Measurements from ENCODE around the gene PITX1. TPM values are rescaled to one million over a fixed set of nuclear protein-coding genes. Genes with fewer than 3 reads are reported as not detected.

PITX1 gene
- total and polyA plus RNA-seq, 2 donors (not counting 3 experiments of a cell fraction or from before 2014, with no cell fraction given) = 0.48 to 6.0 TPM

- Histone ChIP-seq H3K4me1 (ENCODE audit: control insufficient read depth, extremely low read depth, insufficient read depth, low read length) (peaks cover 5% of the 10 kb centered on the region), H3K9me3 (replicated peaks; ENCODE audit: control insufficient read depth, insufficient read depth, low read length) (no peaks in the 10 kb centered on the region), H3K4me3 (replicated peaks in 1 of 3; ENCODE audit: insufficient read depth in 1 of 3, low read depth in 1 of 3, low read length in 3 of 3) (no peak overlapping the region), H3K36me3 (ENCODE audit: control insufficient read depth in 2 of 2, extremely low read depth in 1 of 2, insufficient read depth in 2 of 2, low read length in 2 of 2) (no peaks in the 10 kb centered on the region), H3K9me1 (replicated peaks; ENCODE audit: control insufficient read depth, extremely low read depth, insufficient read depth, low read length) (no peaks in the 10 kb centered on the region), H3K9ac (replicated peaks; ENCODE audit: extremely low read depth, insufficient read depth, low read length) (no peak overlapping the region), H3K27ac (ENCODE audit: insufficient read depth, low read depth, low read length) (no peak overlapping the region), H3K4me2 (ENCODE audit: insufficient read depth, low read length) (peak overlapping the region; percentile 20), H3K79me2 (ENCODE audit: control insufficient read depth, insufficient read depth, low read length) (no peaks in the 10 kb centered on the region), H2AFZ (ENCODE audit: low read depth, low read length) (no peak overlapping the region), H4K20me1 (replicated peaks; ENCODE audit: control insufficient read depth, extremely low read depth, insufficient read depth, low read length) (no peaks in the 10 kb centered on the region), H3K27me3 (ENCODE audit: control insufficient read depth in 2 of 2, insufficient read depth in 2 of 2, low read length in 2 of 2) (peaks cover 81 to 95% of the 10 kb centered on the region in 2 experiments)
- POLR2A ChIA-PET = no interaction called here
- TF ChIP-seq CTCF (IDR thresholded peaks at IDR 0.05; ENCODE audit: extremely low read depth in 1 of 2, insufficient read depth in 1 of 2, low read depth in 1 of 2, low read length in 2 of 2) = no peak
- TF ChIP-seq JUN (IDR thresholded peaks at IDR 0.05; ENCODE audit: borderline replicate concordance, insufficient read depth, insufficient read length, low read depth) = no peak
- no peak for TF ChIP-seq POLR2A (IDR thresholded peaks at IDR 0.05; ENCODE audit: low read depth, low read length)
- no peak for TF ChIP-seq POLR2AphosphoS5 (IDR thresholded peaks at IDR 0.05; ENCODE audit: insufficient read depth, low read depth, low read length)
- TF ChIP-seq MAX (IDR thresholded peaks at IDR 0.05; ENCODE audit: insufficient read depth, insufficient read length) = no peak
- DNase-seq (ENCODE audit: low read depth, low spot score) (no peak), FAIRE-seq (peak; percentile 35)
- no TSS peak for BruUV-seq (replicated peaks)
- CTCF ChIA-PET = interaction anchor here (0.7 kb wide), 1 partner anchor 10 kb away, joined by 3 read pairs; no protein-coding TSS in a partner anchor
- intact Hi-C loops (cut with micrococcal nuclease) = loop anchor here (5.0 kb wide), 1 partner anchor 300 kb away; no protein-coding TSS in a partner anchor
- dilution Hi-C loops (cut with MboI; ENCODE audit: extremely low pct_ligation_motif_present, low sequenced_read_pairs) = no loop called here
Observed at GRCh38 chr5:135031813-135032694, 2.0 kb downstream of the PITX1 start.
